Measurements from ENCODE around the gene NFKB2.

The NFKB2 gene

GRCh38 chr10:102409604-102410428, 14.3 kb downstream of the NFKB2 start:
- no peak for DNase-seq

DNA sequence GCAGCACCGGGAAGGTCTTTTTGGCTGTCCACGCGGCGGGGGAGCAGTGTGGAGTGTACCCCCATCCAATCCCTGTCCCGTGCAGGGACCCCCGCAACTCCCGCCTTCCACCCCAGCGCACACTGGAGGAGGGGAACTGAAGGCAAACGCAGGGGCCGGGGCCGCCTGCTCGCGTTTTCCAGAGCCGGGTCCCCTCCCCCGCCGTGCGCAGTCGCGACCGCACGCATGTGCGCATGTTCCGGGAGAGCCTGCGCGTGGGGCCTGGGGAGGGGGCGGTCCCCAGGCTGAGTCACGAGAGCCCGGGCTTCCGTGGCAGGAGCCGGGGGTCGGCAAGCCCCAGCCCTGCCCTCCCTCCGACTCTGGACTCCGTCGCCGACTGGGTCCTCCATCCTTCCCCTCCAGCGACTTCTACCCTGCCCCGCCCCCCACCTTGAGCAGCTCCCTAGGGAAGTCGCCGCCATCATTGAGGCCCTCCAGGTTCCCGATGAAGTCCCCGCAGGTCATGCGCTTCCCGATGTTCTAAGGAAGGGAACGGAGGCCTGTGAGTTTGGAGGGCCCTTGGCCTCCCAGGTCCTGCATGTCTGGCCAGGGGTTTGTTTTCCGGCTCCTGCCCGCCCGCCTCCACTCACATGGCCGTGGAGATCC, 15.0 kb downstream of the NFKB2 start:
- DNase-seq = peak; percentile 57

DNA sequence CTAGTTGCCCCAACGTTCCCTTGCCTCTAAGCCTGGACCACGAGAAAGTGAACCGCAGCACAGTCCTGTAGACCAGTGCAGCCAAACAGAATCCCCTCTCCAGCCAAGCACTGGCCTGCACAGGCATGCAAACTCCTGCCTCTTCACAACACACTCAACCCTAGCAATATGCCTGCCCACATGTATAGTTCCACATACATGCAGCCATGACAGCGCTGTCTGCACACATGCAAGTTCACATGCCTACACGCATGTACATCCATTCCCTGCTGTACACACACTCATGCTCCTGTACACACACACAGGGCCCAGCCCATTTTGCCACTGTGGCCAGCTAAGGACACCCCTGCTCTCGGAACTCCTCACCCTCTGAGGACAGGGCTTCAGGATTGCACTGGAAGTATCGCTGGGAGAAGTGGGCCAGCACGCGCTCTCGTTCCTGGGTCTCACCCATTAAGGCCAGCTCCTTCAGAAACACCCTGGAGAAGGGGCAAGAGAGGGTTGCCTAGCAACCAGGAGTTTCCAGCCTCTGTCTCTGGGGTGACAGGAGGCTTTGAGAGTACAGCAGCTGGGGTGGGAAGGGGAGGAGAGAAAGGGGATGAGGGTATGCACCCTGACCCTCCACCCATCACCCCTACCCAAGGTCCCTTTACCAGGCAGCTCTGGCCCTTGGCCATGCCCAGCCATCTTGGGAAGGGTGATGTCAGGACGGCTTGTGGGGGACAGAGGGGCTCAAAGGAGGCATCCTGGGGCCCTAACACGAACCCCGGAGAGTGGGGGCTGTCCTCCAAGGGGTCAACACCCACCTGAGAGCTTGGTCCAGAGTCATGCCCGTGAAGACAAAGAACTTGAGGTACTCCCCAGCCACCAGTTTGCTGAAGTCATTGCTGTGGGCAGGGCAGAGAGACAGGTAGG, 16.1 kb downstream of the NFKB2 start:
- no peak for DNase-seq

GRCh38 chr10:102412293-102412692, 16.8 kb downstream of the NFKB2 start:
- no peak for DNase-seq

DNA sequence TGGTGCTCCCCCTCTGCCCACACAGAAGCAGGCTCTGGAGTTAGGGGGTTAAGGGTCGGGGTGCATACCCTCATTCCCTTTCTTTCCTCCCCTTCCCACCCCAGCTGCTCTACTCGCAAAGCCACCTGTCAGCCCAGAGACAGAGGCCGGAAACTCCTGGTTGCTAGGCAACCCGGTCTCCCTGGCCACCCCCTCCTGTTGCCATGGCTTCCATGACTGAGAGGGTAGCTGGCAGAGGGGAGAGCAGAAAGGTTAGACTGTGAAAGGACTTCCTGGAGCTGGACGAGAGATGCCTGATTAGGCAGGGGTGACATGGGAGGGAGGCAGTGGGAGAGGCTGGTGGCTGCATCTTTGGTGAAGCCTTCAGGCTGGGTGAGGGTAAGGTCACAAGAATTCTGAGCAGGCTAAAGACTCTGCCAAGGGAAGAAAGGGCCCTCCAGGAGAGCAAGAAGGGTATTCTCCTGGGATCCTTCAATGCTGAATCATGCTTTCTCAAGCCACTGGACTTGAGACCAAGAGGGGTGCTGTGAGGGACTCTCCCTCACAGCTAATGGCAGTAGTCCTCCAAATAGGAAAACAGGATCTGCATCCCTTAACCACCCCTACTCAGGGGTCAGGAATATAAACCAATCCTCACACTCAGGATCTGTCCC, 17.7 kb downstream of the NFKB2 start:
- peak; percentile 45 for DNase-seq

DNA sequence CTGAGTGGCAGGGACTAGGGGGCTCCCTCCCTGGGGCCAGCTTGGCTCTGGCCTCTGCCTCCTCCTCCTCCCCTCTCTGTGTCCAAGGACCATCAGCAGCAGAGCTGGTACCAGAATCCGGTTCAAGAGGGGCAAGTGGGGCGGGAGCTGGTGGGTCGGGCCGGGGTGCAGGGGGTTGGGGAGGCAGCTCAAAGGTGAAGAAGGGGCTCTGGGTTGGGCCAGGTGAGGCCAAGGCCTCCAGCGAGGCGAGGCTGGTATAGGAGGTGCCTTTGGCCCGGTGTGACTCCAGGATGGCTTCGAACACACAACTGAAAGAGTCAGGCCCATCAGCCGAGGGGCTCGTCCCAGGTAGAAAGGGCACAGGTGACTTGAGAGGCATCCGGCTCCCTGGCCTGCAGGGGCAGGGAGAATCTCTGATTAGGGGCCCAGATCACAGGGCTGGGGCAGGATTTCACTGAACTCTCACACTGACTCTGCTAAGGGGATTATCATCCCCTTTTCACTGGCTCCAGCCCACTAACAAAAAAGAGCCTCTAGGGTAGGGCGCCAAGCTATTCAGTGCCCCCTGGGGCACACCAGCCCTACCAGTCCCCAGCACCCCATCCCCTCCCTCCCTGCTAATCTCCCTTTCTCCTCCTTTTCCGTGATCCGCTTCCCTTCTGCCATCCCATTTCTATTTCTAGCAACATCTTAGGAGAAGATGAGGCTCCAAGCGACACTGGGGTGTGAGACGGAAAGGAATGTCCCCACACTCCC, 18.5 kb downstream of the NFKB2 start:
- DNase-seq = no peak

GRCh38 chr10:102414749-102415148, 19.2 kb downstream of the NFKB2 start:
- DNase-seq = no peak

- DNase-seq = no peak
Measured at GRCh38 chr10:102416283-102416682, 20.8 kb downstream of the NFKB2 start.

- DNase-seq = no peak
Measured at GRCh38 chr10:102416695-102417094, 21.2 kb downstream of the NFKB2 start.

GRCh38 chr10:102418622-102419268, 23.2 kb downstream of the NFKB2 start, which contains the start of gene PSD:
Gene PSD (minus strand): TSS chr10:102418785. CDS start chr10:102417038, 1,747 bp downstream.
- no peak for DNase-seq

GRCh38 chr10:102419269-102420180, 24.0 kb downstream of the NFKB2 start:
- DNase-seq = peak; percentile 79

DNA sequence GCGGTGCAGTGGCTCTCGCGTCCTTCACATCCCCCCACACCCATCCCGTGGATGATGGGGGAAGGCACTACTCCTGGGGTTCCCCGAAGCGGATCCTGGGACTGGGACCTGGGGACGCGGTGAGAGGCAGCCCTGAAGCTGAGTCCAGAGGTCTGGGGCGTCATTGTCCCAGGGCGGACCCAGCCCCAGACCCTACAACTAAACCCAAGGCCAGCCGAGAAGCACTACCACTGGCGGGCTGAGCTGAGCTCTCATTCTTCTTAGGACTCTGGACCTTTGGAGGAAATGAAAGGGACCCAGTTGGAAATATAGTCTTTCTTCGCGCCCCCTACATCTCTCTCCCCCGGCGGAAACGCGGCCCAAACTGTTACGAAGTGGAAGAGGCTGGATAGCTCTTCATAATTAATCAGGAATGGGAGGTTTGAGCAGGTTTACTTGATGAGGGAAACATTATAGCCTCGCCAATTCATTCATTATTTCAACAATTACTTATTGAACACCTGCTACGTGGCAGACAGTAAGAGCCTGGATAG, 24.7 kb downstream of the NFKB2 start:
- DNase-seq = no peak

DNA sequence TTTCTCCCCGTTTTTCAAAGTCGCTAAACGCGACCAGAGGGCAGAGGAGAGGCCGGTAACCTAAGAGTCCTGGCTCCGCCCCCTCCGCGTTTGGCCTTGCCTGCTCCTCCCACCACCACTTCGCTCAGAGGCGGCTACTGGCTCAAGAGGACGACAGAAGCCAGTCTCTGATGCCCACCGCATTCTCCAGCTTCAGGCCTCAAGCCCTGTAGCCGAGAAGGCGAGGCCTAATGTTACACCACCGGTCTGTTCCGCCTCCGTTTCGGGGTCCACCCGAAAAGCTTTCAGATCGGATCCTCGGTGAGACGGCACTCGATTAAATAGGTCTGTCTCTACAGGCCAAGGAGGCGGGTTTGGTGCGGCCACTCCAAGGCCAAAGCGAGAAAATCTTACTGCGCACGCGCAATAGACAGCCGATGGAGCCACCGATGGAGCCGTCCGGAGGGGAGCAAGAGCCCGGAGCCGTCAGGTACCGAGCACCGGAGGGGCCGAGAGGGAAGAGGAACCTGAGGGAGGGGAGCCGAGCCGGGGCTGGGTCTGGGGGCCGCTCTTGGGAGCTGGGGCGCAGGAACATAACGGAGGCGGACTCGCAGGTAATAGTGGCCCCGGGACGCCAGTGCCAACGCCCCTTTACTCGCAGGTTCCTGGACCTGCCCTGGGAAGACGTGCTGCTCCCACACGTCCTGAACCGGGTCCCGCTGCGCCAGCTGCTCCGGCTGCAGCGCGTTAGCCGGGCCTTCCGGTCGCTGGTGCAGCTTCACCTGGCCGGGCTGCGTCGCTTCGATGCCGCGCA, 25.4 kb downstream of the NFKB2 start, which contains the start of gene FBXL15:
Gene FBXL15, plus strand, starts transcription at position 123 of the 793 bp plus-strand sequence. Its CDS starts 294 bp downstream, at position 417.
- peak; percentile 98 for DNase-seq

- no peak for DNase-seq
Measured at GRCh38 chr10:102421507-102421756, 25.9 kb downstream of the NFKB2 start.

DNA sequence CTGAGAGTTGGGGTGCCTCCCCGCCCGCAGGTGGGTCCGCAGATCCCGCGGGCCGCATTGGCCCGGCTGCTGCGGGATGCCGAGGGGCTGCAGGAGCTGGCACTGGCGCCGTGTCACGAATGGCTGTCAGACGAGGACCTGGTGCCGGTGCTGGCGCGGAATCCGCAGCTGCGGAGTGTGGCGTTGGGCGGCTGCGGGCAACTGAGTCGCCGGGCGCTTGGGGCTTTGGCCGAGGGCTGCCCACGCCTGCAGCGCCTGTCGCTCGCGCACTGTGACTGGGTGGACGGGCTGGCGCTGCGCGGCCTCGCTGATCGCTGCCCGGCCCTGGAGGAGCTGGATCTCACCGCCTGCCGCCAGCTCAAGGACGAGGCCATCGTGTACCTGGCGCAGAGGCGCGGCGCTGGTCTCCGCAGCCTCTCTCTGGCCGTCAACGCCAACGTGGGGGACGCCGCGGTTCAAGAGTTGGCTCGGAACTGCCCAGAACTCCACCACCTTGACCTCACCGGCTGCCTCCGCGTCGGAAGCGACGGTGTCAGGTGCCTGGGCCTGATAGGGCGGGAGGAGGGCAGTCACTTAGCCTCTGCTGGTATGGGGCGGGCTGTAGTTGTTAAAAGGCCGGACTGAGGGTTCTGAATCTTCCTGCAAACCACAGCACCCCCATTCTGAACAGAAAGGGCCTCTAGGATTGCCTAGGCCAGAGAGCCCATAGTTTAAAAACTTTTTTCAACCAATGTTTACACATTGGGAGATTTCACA, 26.4 kb downstream of the NFKB2 start:
- peak; percentile 49 for DNase-seq

- DNase-seq = peak; percentile 76
Measured at GRCh38 chr10:102422545-102423129, 27.1 kb downstream of the NFKB2 start.

DNA sequence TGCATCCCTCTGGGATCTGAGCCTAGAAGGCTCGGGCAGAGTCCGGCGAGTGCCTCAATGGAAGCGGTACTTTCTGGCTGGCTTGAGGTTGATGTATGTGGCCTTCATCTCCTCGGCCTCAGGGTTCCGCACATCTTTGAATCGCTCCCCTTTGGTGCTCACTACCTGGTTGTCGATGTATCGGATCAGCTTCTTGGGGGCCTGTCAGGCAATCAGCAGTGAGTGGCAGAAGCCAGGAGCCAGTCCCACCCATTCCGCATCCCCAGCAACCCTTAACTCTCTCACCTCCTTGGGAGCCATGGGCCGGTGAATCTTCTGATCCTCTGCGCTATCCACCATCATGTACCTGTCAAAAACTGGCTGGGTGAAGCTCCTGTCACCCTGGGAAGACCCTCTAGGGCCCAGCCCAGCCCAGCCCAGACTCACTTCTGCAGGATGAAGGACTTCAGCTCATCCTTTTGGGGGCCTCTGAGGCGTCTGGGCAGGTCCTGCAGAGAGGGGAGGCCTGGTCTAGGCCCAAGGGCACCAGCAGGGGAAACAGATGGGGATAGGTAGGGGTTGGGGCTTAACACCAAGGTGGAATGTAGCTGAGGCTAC, 28.0 kb downstream of the NFKB2 start:
- DNase-seq = no peak

GRCh38 chr10:102424145-102424544, 28.6 kb downstream of the NFKB2 start:
- DNase-seq = no peak
